PFSK-1 (cell line): ENCODE data around the gene PDZD2.

ENCODE experiments used
- FOXP2 ChIP-seq: optimal IDR thresholded peaks from 2 replicates; pipeline ENCODE3; 2011; ENCODE audit warnings: borderline replicate concordance, control low read depth, inconsistent platforms; ENCODE audit not compliant: insufficient read depth; ENCODE audit errors: extremely low read length, extremely low read depth
- POLR2AphosphoS5 ChIP-seq: IDR thresholded peaks from 2 replicates; pipeline ENCODE4 v1.6.1; 2012; ENCODE audit warnings: low read depth, mild to moderate bottlenecking, control low read depth, low read length, moderate library complexity
- REST ChIP-seq, 2 experiments: IDR thresholded peaks; 2 replicates each; pipeline versions ENCODE4 v1.6.1 to v1.8.0; 2011 to 2012; ENCODE audit warnings: low read depth in 2 of 2, low read length in 2 of 2, control low read depth in 1 of 2, inconsistent platforms in 1 of 2, mild to moderate bottlenecking in 1 of 2, moderate library complexity in 1 of 2; ENCODE audit not compliant: insufficient read depth in 1 of 2
- SIN3A ChIP-seq: IDR thresholded peaks from 2 replicates; pipeline ENCODE4 v1.6.1; 2012; ENCODE audit warnings: mild to moderate bottlenecking, low read length, moderate library complexity, borderline replicate concordance; ENCODE audit not compliant: insufficient read depth
- TAF1 ChIP-seq: IDR thresholded peaks from 2 replicates; pipeline ENCODE4 v1.6.1; 2012; ENCODE audit warnings: low read length, control low read depth, borderline replicate concordance; ENCODE audit not compliant: insufficient read depth

PDZD2 gene

GRCh38 chr5:31703757-31704156, 64.8 kb downstream of the PDZD2 start:
- TF ChIP-seq FOXP2: no peak
- TF ChIP-seq SIN3A: no peak
- TF ChIP-seq REST (IDR thresholded peaks at IDR 0.05; ENCODE audit: insufficient read depth in 1 of 2, low read depth in 2 of 2, low read length in 2 of 2): no peak

GRCh38 chr5:31706186-31706585, 67.3 kb downstream of the PDZD2 start:
- no peak for TF ChIP-seq REST (IDR thresholded peaks at IDR 0.05; ENCODE audit: insufficient read depth in 1 of 2, low read depth in 2 of 2, low read length in 2 of 2)
- TF ChIP-seq POLR2AphosphoS5: no peak
- TF ChIP-seq TAF1: no peak
- no peak for TF ChIP-seq SIN3A
- TF ChIP-seq FOXP2: no peak

- TF ChIP-seq TAF1 (no peak), REST (IDR thresholded peaks at IDR 0.05; ENCODE audit: insufficient read depth in 1 of 2, low read depth in 2 of 2, low read length in 2 of 2) (no peak), FOXP2 (no peak), SIN3A (no peak), POLR2AphosphoS5 (no peak)
Observed at GRCh38 chr5:31707329-31707728, 68.4 kb downstream of the PDZD2 start.

GRCh38 chr5:31708089-31708488, 69.2 kb downstream of the PDZD2 start:
- TF ChIP-seq REST (IDR thresholded peaks at IDR 0.05; ENCODE audit: insufficient read depth in 1 of 2, low read depth in 2 of 2, low read length in 2 of 2): no peak
- no peak for TF ChIP-seq TAF1
- TF ChIP-seq POLR2AphosphoS5: no peak
- TF ChIP-seq SIN3A: no peak
- TF ChIP-seq FOXP2: no peak

GRCh38 chr5:31711363-31711762, 72.4 kb downstream of the PDZD2 start:
- TF ChIP-seq TAF1 (no peak), POLR2AphosphoS5 (no peak), FOXP2 (no peak), REST (IDR thresholded peaks at IDR 0.05; ENCODE audit: insufficient read depth in 1 of 2, low read depth in 2 of 2, low read length in 2 of 2) (no peak), SIN3A (no peak)
